ENCODE measurements around the gene KCTD14. TPM values are rescaled to one million over a fixed set of nuclear protein-coding genes. Genes with fewer than 3 reads are reported as not detected.

The KCTD14 gene
- total and polyA plus RNA-seq, 9 of the 15 experiments (the other 6 are each of a cell fraction or from before 2014, with no cell fraction given): 0.04 to 0.30 (median 0.11) TPM; not detected in 2

GRCh38 chr11:78034623-78035022 is 11.5 kb upstream of the KCTD14 start (continued):
- no peak for TF ChIP-seq KDM4B (IDR thresholded peaks at IDR 0.05; ENCODE audit: borderline replicate concordance in 2 of 2, low read depth in 1 of 2)
- TF ChIP-seq GTF2F1 (IDR thresholded peaks at IDR 0.05; ENCODE audit: low read depth, low read length): no peak
- TF ChIP-seq, protein P1, sequence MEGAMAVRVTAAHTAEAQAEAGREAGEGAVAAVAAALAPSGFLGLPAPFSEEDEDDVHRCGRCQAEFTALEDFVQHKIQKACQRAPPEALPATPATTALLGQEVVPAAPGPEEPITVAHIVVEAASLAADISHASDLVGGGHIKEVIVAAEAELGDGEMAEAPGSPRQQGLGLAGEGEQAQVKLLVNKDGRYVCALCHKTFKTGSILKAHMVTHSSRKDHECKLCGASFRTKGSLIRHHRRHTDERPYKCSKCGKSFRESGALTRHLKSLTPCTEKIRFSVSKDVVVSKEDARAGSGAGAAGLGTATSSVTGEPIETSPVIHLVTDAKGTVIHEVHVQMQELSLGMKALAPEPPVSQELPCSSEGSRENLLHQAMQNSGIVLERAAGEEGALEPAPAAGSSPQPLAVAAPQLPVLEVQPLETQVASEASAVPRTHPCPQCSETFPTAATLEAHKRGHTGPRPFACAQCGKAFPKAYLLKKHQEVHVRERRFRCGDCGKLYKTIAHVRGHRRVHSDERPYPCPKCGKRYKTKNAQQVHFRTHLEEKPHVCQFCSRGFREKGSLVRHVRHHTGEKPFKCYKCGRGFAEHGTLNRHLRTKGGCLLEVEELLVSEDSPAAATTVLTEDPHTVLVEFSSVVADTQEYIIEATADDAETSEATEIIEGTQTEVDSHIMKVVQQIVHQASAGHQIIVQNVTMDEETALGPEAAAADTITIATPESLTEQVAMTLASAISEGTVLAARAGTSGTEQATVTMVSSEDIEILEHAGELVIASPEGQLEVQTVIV (CRISPR knock-in tag; IDR thresholded peaks at IDR 0.05; ENCODE audit: borderline replicate concordance): no peak
- TF ChIP-seq, protein P2, sequence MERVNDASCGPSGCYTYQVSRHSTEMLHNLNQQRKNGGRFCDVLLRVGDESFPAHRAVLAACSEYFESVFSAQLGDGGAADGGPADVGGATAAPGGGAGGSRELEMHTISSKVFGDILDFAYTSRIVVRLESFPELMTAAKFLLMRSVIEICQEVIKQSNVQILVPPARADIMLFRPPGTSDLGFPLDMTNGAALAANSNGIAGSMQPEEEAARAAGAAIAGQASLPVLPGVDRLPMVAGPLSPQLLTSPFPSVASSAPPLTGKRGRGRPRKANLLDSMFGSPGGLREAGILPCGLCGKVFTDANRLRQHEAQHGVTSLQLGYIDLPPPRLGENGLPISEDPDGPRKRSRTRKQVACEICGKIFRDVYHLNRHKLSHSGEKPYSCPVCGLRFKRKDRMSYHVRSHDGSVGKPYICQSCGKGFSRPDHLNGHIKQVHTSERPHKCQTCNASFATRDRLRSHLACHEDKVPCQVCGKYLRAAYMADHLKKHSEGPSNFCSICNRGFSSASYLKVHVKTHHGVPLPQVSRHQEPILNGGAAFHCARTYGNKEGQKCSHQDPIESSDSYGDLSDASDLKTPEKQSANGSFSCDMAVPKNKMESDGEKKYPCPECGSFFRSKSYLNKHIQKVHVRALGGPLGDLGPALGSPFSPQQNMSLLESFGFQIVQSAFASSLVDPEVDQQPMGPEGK (CRISPR knock-in tag; IDR thresholded peaks at IDR 0.05; ENCODE audit: borderline replicate concordance): no peak
- TF ChIP-seq ZC3H4 (CRISPR knock-in tag; IDR thresholded peaks at IDR 0.05; ENCODE audit: borderline replicate concordance): no peak
- no peak for TF ChIP-seq ZFX (CRISPR knock-in tag; IDR thresholded peaks at IDR 0.05)
- TF ChIP-seq PCBP1 (IDR thresholded peaks at IDR 0.05; ENCODE audit: low read depth, low read length, poor library complexity, severe bottlenecking): no peak
- TF ChIP-seq, protein P3, sequence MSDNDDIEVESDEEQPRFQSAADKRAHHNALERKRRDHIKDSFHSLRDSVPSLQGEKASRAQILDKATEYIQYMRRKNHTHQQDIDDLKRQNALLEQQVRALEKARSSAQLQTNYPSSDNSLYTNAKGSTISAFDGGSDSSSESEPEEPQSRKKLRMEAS (CRISPR knock-in tag; IDR thresholded peaks at IDR 0.05): peak; percentile 58
- no peak for TF ChIP-seq POU5F1 (IDR thresholded peaks at IDR 0.05; ENCODE audit: borderline replicate concordance, low read depth, low read length, partially characterized antibody)
- TF ChIP-seq JUND (IDR thresholded peaks at IDR 0.05; ENCODE audit: borderline replicate concordance, low read depth, low read length): peak; percentile 84
- TF ChIP-seq JUND (tag; IDR thresholded peaks at IDR 0.05; ENCODE audit: borderline replicate concordance, low read depth, low read length): peak; percentile 78; the same call in 2 of the 3 replicates
- no peak for TF ChIP-seq KAT7 (CRISPR knock-in tag; IDR thresholded peaks at IDR 0.05; ENCODE audit: borderline replicate concordance)
- no peak for TF ChIP-seq ZNF583 (CRISPR knock-in tag; IDR thresholded peaks at IDR 0.05)
- TF ChIP-seq MAZ (CRISPR knock-in tag; conservative IDR thresholded peaks at IDR 0.05 in 1 of 2, IDR thresholded peaks at IDR 0.05 in 1 of 2): no peak
- TF ChIP-seq, protein P4, sequence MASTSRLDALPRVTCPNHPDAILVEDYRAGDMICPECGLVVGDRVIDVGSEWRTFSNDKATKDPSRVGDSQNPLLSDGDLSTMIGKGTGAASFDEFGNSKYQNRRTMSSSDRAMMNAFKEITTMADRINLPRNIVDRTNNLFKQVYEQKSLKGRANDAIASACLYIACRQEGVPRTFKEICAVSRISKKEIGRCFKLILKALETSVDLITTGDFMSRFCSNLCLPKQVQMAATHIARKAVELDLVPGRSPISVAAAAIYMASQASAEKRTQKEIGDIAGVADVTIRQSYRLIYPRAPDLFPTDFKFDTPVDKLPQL (IDR thresholded peaks at IDR 0.05; ENCODE audit: extremely low read depth, insufficient read length): no peak
- TF ChIP-seq, protein P5, sequence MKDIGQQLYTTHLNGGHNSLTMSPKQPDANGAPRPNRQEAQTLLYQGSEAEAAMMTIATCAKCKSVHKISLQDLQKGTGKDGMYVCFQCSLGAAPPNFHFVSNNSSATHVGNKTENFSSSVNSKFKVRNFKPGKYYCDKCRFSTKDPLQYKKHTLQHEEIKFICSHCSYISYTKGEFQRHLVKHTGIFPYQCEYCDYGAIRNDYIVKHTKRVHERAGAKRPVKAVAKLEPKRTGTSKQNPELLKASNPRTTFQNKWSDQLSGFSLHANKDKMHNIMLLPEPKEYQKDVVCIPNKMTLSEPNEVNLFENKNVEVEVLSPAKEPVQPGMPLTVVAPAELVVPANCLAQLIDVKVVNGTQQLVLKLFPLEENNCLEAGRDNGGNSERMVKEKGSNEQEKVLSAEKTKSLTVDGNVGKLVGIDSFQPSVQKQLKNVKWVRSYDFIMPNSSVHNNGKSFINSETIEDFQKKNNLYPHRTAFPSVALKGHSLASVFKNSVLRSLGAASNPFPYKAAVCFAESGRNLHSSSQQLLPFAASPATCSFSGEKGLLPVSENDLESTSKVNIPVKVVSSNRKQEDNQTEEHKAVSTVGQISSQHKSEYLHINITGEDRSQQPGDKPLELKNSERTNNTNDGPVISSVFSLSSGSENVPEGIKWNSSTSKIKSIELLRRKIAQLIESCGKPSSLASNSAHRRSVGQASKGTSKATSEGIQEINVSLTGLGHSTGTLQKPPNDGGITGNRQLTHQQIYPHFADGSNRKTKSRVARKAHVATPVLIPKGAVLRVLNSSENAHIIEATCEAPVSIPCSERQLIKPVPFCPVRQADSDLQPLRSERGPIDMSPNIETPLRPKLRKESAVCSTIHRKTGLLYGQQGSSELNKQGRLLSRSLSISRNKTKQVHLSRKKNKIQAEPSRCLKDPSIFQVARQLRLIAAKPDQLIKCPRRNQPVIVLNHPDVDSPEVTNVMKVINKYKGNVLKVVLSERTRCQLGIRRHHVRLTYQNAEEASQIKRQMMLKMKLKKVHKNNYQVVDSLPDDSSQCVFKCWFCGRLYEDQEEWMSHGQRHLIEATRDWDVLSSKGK (CRISPR knock-in tag; IDR thresholded peaks at IDR 0.05): no peak
- TF ChIP-seq SAFB (IDR thresholded peaks at IDR 0.05; ENCODE audit: borderline replicate concordance, low read depth, low read length): no peak
